SK-N-MC (cell line): Measurements from ENCODE around the gene ZBTB20.

ENCODE experiments used
- EZH2 ChIP-seq: fragments of 200-600 bp; sonication (generic); IDR thresholded peaks from one replicate; pipeline ENCODE4 v1.6.1; 2017; ENCODE audit warnings: antibody characterized with exemption
- FOXP2 ChIP-seq: optimal IDR thresholded peaks from 2 replicates; pipeline ENCODE3; 2011; ENCODE audit warnings: mild to moderate bottlenecking, moderate library complexity; ENCODE audit not compliant: insufficient read depth; ENCODE audit errors: extremely low read length, control extremely low read depth
- POLR2AphosphoS5 ChIP-seq: IDR thresholded peaks from 2 replicates; pipeline ENCODE4 v1.6.1; 2012; ENCODE audit warnings: mild to moderate bottlenecking, low read depth, low read length, borderline replicate concordance

DNA sequence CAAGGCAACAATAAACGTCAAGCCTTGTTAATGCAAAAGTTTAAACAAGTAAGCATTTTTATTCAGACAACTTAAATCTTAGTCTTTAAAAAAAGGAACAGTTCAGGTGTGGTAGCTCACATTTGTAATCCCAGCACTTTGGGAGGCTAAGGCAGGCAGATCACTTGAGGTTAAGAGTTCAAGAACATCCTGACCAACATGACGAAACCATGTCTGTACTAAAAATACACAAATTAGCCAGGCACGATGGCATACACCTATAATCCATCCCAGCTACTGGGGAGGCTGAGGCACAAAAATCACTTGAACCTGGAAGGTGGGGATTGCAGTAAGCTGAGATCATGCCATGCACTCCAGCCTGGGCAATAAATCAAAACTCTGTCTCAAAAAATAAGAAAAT lies 19.9 kb downstream of the ZBTB20 start:
- TF ChIP-seq EZH2, result no peak
- no peak for TF ChIP-seq POLR2AphosphoS5
- TF ChIP-seq FOXP2, result no peak
